ENCODE data around the gene ANKFN1. TPM values are rescaled to one million over a fixed set of nuclear protein-coding genes. Genes with fewer than 3 reads are reported as not detected.

The ANKFN1 gene
- total RNA-seq, 1 experiment from 2014 or later, result not detected

DNA sequence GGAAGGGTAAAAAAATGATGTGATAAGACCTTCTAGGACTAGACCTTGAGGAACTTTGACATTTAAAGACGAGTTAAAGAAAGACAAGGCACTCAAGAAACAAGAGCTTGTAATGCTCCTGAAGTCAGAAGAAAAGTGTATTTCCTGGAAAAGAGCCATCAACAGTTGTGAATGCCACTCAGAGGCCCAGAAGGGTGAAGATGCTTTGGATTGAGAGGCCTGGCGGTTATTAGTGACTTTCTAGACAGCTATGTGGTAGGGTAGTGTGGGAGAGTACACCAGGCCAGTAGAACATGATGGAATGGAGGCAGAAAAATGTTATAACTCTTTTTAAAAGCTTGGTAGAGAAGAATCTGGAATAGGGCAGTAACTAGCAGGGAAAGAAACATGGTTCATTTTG is 34.1 kb upstream of the ANKFN1 start:
- no peaks in the 10 kb centered on the region for H4K20me1 ChIP-seq (ENCODE audit: control insufficient read depth, insufficient read depth, insufficient read length)
- H3K14ac ChIP-seq (ENCODE audit: insufficient read depth, low read length), result no peak overlapping the region
- no peak overlapping the region for H2BK15ac ChIP-seq (ENCODE audit: low read depth, low read length)
- H3K18ac ChIP-seq (ENCODE audit: insufficient read length, low read depth, low read length), result no peak overlapping the region
- H2AK5ac ChIP-seq (ENCODE audit: insufficient read length, low read length), result no peak overlapping the region
- no peaks in the 10 kb centered on the region for H3K79me1 ChIP-seq (ENCODE audit: insufficient read depth, low read depth, low read length, poor library complexity, severe bottlenecking)
- no peak overlapping the region for H3K23ac ChIP-seq (ENCODE audit: insufficient read length, low read depth, low read length)
- no peak overlapping the region for H2BK120ac ChIP-seq (ENCODE audit: low read depth, low read length, poor library complexity, severe bottlenecking)
- H3K27me3 ChIP-seq (ENCODE audit: insufficient read depth, low read length), result no peaks in the 10 kb centered on the region
- no peaks in the 10 kb centered on the region for H3K27me3 Mint-ChIP-seq (ENCODE audit: low read depth)
- H4K5ac ChIP-seq (ENCODE audit: insufficient read length, low read depth, low read length), result no peak overlapping the region
- H3K4me1 ChIP-seq (ENCODE audit: insufficient read depth, low read length), result no peaks in the 10 kb centered on the region
- no peak overlapping the region for H3T11ph ChIP-seq (ENCODE audit: low read length)
- no peak for DNase-seq
- H2BK5ac ChIP-seq (ENCODE audit: insufficient read length, low read length), result no peak overlapping the region
- no peak overlapping the region for H2BK12ac ChIP-seq (ENCODE audit: insufficient read length, low read depth, low read length)
- no peak overlapping the region for H3K4me3 Mint-ChIP-seq
- H4K8ac ChIP-seq (replicated peaks; ENCODE audit: insufficient read length, low read depth, low read length), result no peak overlapping the region
- H3K23me2 ChIP-seq (ENCODE audit: insufficient read length, low read depth, low read length, poor library complexity, severe bottlenecking), result no peaks in the 10 kb centered on the region
- H3K4me2 ChIP-seq (ENCODE audit: insufficient read depth, insufficient read length, low read length), result no peak overlapping the region
- H3K56ac ChIP-seq (ENCODE audit: insufficient read length, low read depth, low read length), result no peak overlapping the region
- H3K27ac Mint-ChIP-seq, result no peak overlapping the region
- no peak overlapping the region for H2BK20ac ChIP-seq (ENCODE audit: low read depth, low read length, poor library complexity, severe bottlenecking)
- no peaks in the 10 kb centered on the region for H3K9me3 Mint-ChIP-seq
- no peak for TF ChIP-seq CTCF (conservative IDR thresholded peaks at IDR 0.05)
- no CpG with 5 or more reads among the region's 2 CpGs for WGBS (ENCODE audit: extremely low coverage, insufficient read length, low lambda C conversion rate)
- H3K4ac ChIP-seq (ENCODE audit: low read depth, low read length), result no peak overlapping the region
- H3K79me2 ChIP-seq (ENCODE audit: insufficient read depth, low read length), result no peaks in the 10 kb centered on the region
- H3K27ac ChIP-seq (ENCODE audit: insufficient read length, low read depth, low read length), result no peak overlapping the region
- no peak overlapping the region for H2AFZ ChIP-seq (ENCODE audit: low read length)
- no peaks in the 10 kb centered on the region for H3K4me1 Mint-ChIP-seq
- H3K9me3 ChIP-seq (ENCODE audit: control insufficient read depth, low read depth, low read length), result no peaks in the 10 kb centered on the region
- H3K9ac ChIP-seq (ENCODE audit: extremely low read depth, insufficient read length, low read length), result no peak overlapping the region
- no peak overlapping the region for H4K91ac ChIP-seq (ENCODE audit: insufficient read length, low read depth, low read length)
- H3K36me3 Mint-ChIP-seq (ENCODE audit: insufficient read depth in 1 of 3, low read depth in 3 of 3), result no peaks in the 10 kb centered on the region
